Measurements from ENCODE around the gene OR4P4. TPM values are rescaled to one million over a fixed set of nuclear protein-coding genes. Genes with fewer than 3 reads are reported as not detected.

Gene OR4P4
- total RNA-seq, 3 donors from 2014 or later: not detected

DNA sequence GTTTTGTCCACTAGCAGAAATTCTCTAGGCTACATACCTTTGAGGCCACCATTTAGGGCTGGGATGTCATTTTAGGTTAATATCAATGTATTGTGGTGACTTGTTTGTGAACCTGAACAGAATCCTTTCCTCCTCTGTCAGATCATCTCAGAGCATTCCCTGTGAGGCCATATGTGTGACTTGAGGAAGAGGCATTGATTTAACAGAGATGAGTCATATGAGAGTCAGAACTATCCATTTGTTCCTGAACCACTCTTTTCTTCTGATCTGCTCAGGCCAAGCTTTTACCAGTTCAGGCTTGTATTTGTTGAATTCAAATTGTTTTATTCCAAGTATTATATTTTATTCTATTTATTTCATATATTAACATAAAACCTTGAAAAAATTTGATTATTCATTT lies 20.2 kb downstream of the OR4P4 start:
- TF ChIP-seq POLR2AphosphoS5 (IDR thresholded peaks at IDR 0.05) (no peak), POLR2A (IDR thresholded peaks at IDR 0.05) (no peak)
- TF ChIP-seq, protein P1, sequence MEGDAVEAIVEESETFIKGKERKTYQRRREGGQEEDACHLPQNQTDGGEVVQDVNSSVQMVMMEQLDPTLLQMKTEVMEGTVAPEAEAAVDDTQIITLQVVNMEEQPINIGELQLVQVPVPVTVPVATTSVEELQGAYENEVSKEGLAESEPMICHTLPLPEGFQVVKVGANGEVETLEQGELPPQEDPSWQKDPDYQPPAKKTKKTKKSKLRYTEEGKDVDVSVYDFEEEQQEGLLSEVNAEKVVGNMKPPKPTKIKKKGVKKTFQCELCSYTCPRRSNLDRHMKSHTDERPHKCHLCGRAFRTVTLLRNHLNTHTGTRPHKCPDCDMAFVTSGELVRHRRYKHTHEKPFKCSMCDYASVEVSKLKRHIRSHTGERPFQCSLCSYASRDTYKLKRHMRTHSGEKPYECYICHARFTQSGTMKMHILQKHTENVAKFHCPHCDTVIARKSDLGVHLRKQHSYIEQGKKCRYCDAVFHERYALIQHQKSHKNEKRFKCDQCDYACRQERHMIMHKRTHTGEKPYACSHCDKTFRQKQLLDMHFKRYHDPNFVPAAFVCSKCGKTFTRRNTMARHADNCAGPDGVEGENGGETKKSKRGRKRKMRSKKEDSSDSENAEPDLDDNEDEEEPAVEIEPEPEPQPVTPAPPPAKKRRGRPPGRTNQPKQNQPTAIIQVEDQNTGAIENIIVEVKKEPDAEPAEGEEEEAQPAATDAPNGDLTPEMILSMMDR (IDR thresholded peaks at IDR 0.05): no peak
- no peaks in the 10 kb centered on the region for H3K9me3 ChIP-seq
- H3K36me3 ChIP-seq: no peaks in the 10 kb centered on the region
- H3K27me3 ChIP-seq: no peaks in the 10 kb centered on the region
- no peak overlapping the region for H3K27ac ChIP-seq
- DNase-seq (ENCODE audit: low spot score in 2 of 2): no peak
- H3K4me3 ChIP-seq: no peak overlapping the region
- no peaks in the 10 kb centered on the region for H3K4me1 ChIP-seq
- intact Hi-C loops (cut with DNase I; ENCODE audit: low total_unique reads): no loop called here

DNA sequence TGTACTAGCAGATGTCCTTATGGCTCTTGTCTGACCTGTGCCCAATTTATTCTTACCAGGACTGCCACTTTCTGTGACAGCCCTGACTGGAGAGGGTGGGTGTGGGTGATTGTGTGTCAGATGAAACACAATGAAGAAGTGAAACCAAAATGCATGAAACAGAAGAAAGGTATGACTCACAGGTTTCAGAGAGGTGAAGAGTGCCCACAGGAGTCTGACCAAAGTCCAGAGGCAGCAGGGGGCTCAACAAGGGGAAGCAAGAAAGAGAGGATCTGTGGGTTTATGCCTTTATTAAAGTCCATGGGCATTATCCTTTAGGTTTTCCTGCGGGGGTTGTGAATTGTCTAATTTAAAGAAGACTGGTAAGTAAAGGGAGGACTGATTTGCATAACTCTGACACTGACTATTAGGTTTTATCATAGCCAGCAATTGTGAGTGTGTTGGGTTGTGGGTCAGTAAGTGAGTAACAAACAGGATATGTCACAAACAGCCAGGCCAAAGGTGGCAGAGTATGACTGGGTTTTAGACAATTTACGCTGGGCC lies 23.2 kb downstream of the OR4P4 start:
- H3K9me3 ChIP-seq: no peaks in the 10 kb centered on the region

DNA sequence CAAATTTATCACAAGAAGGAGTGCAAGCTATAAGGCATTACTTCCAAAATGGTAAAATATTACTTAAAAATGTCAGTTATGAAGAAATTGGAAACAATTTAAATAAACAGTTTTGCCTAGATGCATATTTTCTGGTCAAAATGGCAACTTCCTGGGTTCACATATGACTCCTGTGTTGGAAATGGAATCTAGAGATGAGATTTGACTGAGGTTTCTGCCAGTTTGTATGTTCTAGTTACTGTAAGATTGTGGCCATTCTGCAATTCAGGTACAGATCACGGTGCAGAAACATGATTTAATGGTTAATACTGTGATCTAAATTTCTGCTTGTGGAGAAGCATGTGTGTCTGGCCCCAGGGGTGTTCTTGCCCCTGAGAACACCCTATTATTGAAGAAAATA lies 23.7 kb downstream of the OR4P4 start:
- Histone ChIP-seq H3K27me3 (no peaks in the 10 kb centered on the region), H3K36me3 (no peaks in the 10 kb centered on the region), H3K9me3 (no peaks in the 10 kb centered on the region), H3K27ac (no peak overlapping the region), H3K4me1 (no peaks in the 10 kb centered on the region), H3K4me3 (no peak overlapping the region)
- DNase-seq (ENCODE audit: low spot score in 2 of 2): no peak
- TF ChIP-seq, protein P1 (IDR thresholded peaks at IDR 0.05): no peak
- TF ChIP-seq POLR2AphosphoS5 (IDR thresholded peaks at IDR 0.05): no peak
- no peak for TF ChIP-seq POLR2A (IDR thresholded peaks at IDR 0.05)
- intact Hi-C loops (cut with DNase I; ENCODE audit: low total_unique reads): no loop called here

More for the DNA sequence above, 23.2 kb downstream of the OR4P4 start:
- DNase-seq (ENCODE audit: low spot score in 2 of 2): no peak
- TF ChIP-seq, protein P1 (IDR thresholded peaks at IDR 0.05): no peak
- TF ChIP-seq POLR2AphosphoS5 (IDR thresholded peaks at IDR 0.05) (no peak), POLR2A (IDR thresholded peaks at IDR 0.05) (no peak)
- H3K4me1 ChIP-seq: no peaks in the 10 kb centered on the region
- intact Hi-C loops (cut with DNase I; ENCODE audit: low total_unique reads): no loop called here
- no peaks in the 10 kb centered on the region for H3K27me3 ChIP-seq
- no peak overlapping the region for H3K4me3 ChIP-seq
- no peak overlapping the region for H3K27ac ChIP-seq
- no peaks in the 10 kb centered on the region for H3K36me3 ChIP-seq

DNA sequence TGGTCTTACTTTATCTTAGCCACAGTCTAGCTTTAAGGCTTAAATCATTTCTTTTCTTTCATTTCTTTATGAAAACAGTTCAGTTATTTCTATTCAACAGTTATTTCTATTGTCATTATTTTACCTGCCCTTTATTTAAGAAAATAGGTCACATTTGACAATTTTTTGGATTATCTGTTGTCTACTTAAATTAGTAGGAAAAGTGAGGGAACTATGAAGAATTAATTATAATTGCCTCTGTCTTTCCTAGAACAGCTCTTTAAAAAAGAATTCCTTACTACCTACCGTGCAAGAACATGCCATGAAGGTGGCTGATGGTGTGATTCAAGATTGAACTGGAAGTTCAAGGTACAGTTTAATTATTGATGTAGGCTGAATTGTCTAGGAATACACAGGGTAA lies 27.0 kb downstream of the OR4P4 start, which contains the start of gene OR4C6:
Gene OR4C6, plus strand, starts transcription at position 301 of the 400 bp plus-strand sequence. CDS start 2,966 bp downstream, outside the sequence.
- no peak for TF ChIP-seq POLR2A (IDR thresholded peaks at IDR 0.05)
- TF ChIP-seq, protein P1 (IDR thresholded peaks at IDR 0.05): no peak
- TF ChIP-seq POLR2AphosphoS5 (IDR thresholded peaks at IDR 0.05): no peak
- intact Hi-C loops (cut with DNase I; ENCODE audit: low total_unique reads): loop anchor here (10.0 kb wide), 1 partner anchor 1733 kb away; the partner anchor contains the start of gene PRG2

DNA sequence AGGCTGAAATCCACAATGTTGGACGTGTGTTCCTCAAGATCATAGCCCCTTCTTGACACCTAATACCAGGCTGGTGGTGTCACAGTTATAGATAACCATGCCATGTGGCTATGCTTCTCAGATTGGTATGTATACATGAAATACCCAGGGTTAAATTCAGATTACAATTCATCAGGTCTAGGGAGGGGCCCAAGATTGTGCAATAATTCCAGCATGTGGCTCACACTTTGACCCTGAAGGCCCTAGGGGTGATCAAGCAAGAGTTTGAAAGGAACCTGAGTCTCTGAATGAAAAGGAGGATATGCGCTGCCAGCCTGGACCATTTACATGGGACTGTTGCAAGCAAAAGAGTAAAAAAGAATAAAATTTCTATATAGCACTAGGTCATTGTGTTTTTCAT lies 34.5 kb downstream of the OR4P4 start:
- H3K9me3 ChIP-seq: no peaks in the 10 kb centered on the region
- no peaks in the 10 kb centered on the region for H3K36me3 ChIP-seq
- no peak overlapping the region for H3K4me3 ChIP-seq
- no peaks in the 10 kb centered on the region for H3K27me3 ChIP-seq
- no peak overlapping the region for H3K27ac ChIP-seq
- no peaks in the 10 kb centered on the region for H3K4me1 ChIP-seq
- TF ChIP-seq, protein P1 (IDR thresholded peaks at IDR 0.05): no peak
- DNase-seq (ENCODE audit: low spot score in 2 of 2): no peak
- intact Hi-C loops (cut with DNase I; ENCODE audit: low total_unique reads): loop anchor here (10.0 kb wide), 1 partner anchor 1725 kb away; the partner anchor contains the start of gene PRG2

More for the DNA sequence above, 27.0 kb downstream of the OR4P4 start, which contains the start of gene OR4C6:
- Histone ChIP-seq H3K27ac (no peak within 1 kb of the TSS), H3K4me3 (no peak within 1 kb of the TSS), H3K27me3 (no peaks in the 10 kb centered on the region), H3K4me1 (no peaks in the 10 kb centered on the region), H3K36me3 (no peaks in the 10 kb centered on the region), H3K9me3 (no peaks in the 10 kb centered on the region)
- DNase-seq (ENCODE audit: low spot score in 2 of 2): no peak
